ENCODE results near the gene MCMBP. TPM values are rescaled to one million over a fixed set of nuclear protein-coding genes. Genes with fewer than 3 reads are reported as not detected.
"Not testable (repeated sequence)": the region's sequence is repeated elsewhere in the genome, so short reads cannot be mapped to it uniquely, and the experiment has no call there.

Gene MCMBP
- total and polyA plus RNA-seq, 10 donors: 14.2 to 67.6 (median 47.7) TPM

GRCh38 chr10:119801176-119801575, 71.5 kb downstream of the MCMBP start:
- intact Hi-C loops (cut with DNase I; ENCODE audit: low total_unique reads): no loop called here
- no peaks in the 10 kb centered on the region for H3K27me3 ChIP-seq (replicated peaks in 1 of 7)
- peaks cover 0 to 41% (median 17%) of the 10 kb centered on the region in 6 donors for H3K36me3 ChIP-seq
- 94 to 97% (median 95%) methylated on average over 2 of the region's 2 CpGs for WGBS, 5 donors
- no peak for DNase-seq
- no peak overlapping the region for H3K27ac ChIP-seq
- no peaks in the 10 kb centered on the region for H3K9me3 ChIP-seq
- TF ChIP-seq POLR2AphosphoS5 (IDR thresholded peaks at IDR 0.05): no peak
- no peak for TF ChIP-seq CTCF (IDR thresholded peaks at IDR 0.05 in 8 of 11, conservative IDR thresholded peaks at IDR 0.05 in 3 of 11)
- TF ChIP-seq POLR2A (IDR thresholded peaks at IDR 0.05): no peak
- no peak overlapping the region for H3K4me3 ChIP-seq
- no peaks in the 10 kb centered on the region for H3K4me1 ChIP-seq

- no peaks in the 10 kb centered on the region for H3K4me1 ChIP-seq
- WGBS, 5 donors: 92 to 99% (median 95%) methylated on average over 5 to 6 of the region's 6 CpGs
- no peak overlapping the region for H3K4me3 ChIP-seq
- intact Hi-C loops (cut with DNase I; ENCODE audit: low total_unique reads): no loop called here
- TF ChIP-seq CTCF (IDR thresholded peaks at IDR 0.05 in 8 of 11, conservative IDR thresholded peaks at IDR 0.05 in 3 of 11): no peak
- TF ChIP-seq POLR2A (IDR thresholded peaks at IDR 0.05): no peak
- no peak for TF ChIP-seq POLR2AphosphoS5 (IDR thresholded peaks at IDR 0.05)
- H3K36me3 ChIP-seq: peaks cover 0 to 45% (median 4%) of the 10 kb centered on the region in 6 donors
- no peaks in the 10 kb centered on the region for H3K27me3 ChIP-seq (replicated peaks in 1 of 7)
- DNase-seq: no peak
- no peaks in the 10 kb centered on the region for H3K9me3 ChIP-seq
- no peak overlapping the region for H3K27ac ChIP-seq
These were observed 76.6 kb downstream of the MCMBP start for GRCh38 chr10:119796039-119796438.

GRCh38 chr10:119795101-119795500, 77.5 kb downstream of the MCMBP start:
- H3K27me3 ChIP-seq (replicated peaks in 1 of 7); H3K4me3 ChIP-seq; DNase-seq; H3K27ac ChIP-seq; intact Hi-C loops (cut with DNase I; ENCODE audit: low total_unique reads); H3K9me3 ChIP-seq; H3K4me1 ChIP-seq: not testable (repeated sequence)
- peaks cover 0 to 48% (median 4%) of the 10 kb centered on the region in 6 donors for H3K36me3 ChIP-seq
- 91 to 99% (median 96%) methylated on average over 9 to 32 of the region's 32 CpGs for WGBS, 5 donors

- DNase-seq: no peak
- Histone ChIP-seq H3K27ac (no peak overlapping the region), H3K4me1 (peaks cover 0 to 43% (median 15%) of the 10 kb centered on the region in 6 donors), H3K36me3 (peaks cover 0 to 5% (median 0%) of the 10 kb centered on the region in 6 donors), H3K4me3 (no peak overlapping the region), H3K9me3 (no peaks in the 10 kb centered on the region), H3K27me3 (replicated peaks in 1 of 7) (no peaks in the 10 kb centered on the region)
- intact Hi-C loops (cut with DNase I; ENCODE audit: low total_unique reads): no loop called here
- WGBS, 5 donors: 41 to 70% (median 60%) methylated on average over 5 of the region's 5 CpGs
- TF ChIP-seq CTCF (IDR thresholded peaks at IDR 0.05 in 8 of 11, conservative IDR thresholded peaks at IDR 0.05 in 3 of 11) (no peak), POLR2A (IDR thresholded peaks at IDR 0.05) (no peak), POLR2AphosphoS5 (IDR thresholded peaks at IDR 0.05) (no peak)
These were observed 86.4 kb downstream of the MCMBP start for GRCh38 chr10:119786117-119786769.

Data from spleen (tissue), 11 donors.